Measurements from ENCODE around the gene SST. TPM values are rescaled to one million over a fixed set of nuclear protein-coding genes. Genes with fewer than 3 reads are reported as not detected.

Gene SST
- total RNA-seq, 1 experiment from 2014 or later: not detected

Other genes with a start within 250 kb of the SST start
- not detected in 2 replicates for gene RTP2, start 32.2 kb upstream of the SST start, total RNA-seq (2014; rRNA removed; shearing (Covaris generic))
- gene BCL6, start 75.1 kb upstream of the SST start, total RNA-seq (2014; rRNA removed; shearing (Covaris generic)): 8.1 and 10.2 TPM in 2 replicates